GM11168 (cell line): Measurements from ENCODE around the gene KRTAP10-5.

Experiments used
- in situ Hi-C: fragments of 300-500 bp; cut with MboI; formaldehyde crosslinking; loops from one replicate; pipeline ENCODE4 v1.12.0; 2022; ENCODE audit warnings: low sequenced_read_pairs; ENCODE audit not compliant: unreplicated experiment

Gene KRTAP10-5

GRCh38 chr21:44552681-44553080 lies 27.7 kb downstream of the KRTAP10-5 start:
- in situ Hi-C loops, result loop anchor here (5.0 kb wide), 1 partner anchor 75 kb away; the partner anchor contains the start of gene KRTAP10-9

- in situ Hi-C loops, result loop anchor here (5.0 kb wide), 1 partner anchor 75 kb away; the partner anchor contains the start of gene KRTAP10-9
These were observed 28.3 kb downstream of the KRTAP10-5 start for GRCh38 chr21:44552136-44552535.

DNA sequence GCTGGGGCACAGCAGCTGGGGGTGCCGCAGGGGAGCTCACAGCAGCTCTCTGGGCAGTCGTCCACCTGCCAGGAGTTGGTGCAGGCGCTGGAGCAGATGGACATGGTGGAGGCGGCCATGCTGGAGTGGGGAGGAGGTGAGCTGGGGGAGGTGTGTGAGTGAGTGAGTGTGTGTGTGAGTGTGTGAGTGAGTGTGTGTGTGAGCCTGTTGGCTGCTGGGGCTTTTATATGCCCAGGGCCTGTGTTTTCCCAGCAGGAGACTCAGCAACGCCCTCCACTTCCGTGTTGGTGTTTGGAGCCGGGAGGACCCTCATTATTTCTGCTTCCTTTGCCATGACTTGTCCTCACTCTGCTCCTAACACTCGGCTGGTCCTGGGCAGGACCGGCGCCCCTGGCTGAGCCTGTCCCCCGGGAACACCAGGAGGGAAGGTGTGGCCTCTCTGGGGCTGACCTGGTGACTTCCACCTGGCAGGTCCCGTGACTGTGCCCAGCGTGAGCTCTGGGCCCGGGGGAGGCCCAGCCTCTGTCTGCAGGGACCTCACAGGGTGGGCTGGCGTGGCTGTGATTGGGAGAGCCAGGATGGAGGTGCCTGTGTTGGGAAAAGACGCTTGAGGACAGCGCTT lies 29.0 kb downstream of the KRTAP10-5 start, which contains the start of gene KRTAP10-2:
Gene KRTAP10-2 (minus strand): TSS at position 166 of the 622 bp plus-strand sequence. CDS start 47 bp downstream, at position 119.
- in situ Hi-C loops, result loop anchor here (5.0 kb wide), 1 partner anchor 76 kb away; the partner anchor contains the start of gene KRTAP10-9

GRCh38 chr21:44550807-44551206 lies 29.6 kb downstream of the KRTAP10-5 start:
- in situ Hi-C loops, result loop anchor here (5.0 kb wide), 1 partner anchor 76 kb away; the partner anchor contains the start of gene KRTAP10-9

DNA sequence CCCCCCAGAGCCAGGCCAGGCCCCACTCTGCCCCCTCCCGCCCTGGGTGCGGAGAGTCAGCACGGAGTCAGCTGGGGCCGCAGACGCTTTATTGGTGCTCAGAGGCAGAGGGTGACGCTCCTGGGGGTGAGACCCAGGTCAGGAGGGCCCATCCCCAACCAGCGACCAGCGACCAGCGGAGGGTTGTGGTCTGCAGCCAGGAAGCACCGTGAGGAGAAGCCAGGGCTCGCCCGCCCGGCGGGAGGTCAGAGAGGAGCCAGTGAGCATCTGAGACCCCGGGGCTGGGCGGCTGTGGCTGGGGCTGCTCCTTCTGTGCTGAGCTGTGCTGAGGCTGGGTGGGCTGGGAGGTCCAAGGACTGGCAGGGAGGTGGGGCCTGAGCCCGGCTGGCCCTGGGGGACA lies 30.1 kb downstream of the KRTAP10-5 start:
- in situ Hi-C loops, result loop anchor here (5.0 kb wide), 1 partner anchor 77 kb away; the partner anchor contains the start of gene KRTAP10-9

GRCh38 chr21:44549525-44550211 lies 30.7 kb downstream of the KRTAP10-5 start:
- in situ Hi-C loops, result loop anchor here (5.0 kb wide), 1 partner anchor 78 kb away; the partner anchor contains the start of gene KRTAP10-9

- in situ Hi-C loops, result no loop called here
These were observed 31.5 kb downstream of the KRTAP10-5 start for GRCh38 chr21:44548922-44549321.

DNA sequence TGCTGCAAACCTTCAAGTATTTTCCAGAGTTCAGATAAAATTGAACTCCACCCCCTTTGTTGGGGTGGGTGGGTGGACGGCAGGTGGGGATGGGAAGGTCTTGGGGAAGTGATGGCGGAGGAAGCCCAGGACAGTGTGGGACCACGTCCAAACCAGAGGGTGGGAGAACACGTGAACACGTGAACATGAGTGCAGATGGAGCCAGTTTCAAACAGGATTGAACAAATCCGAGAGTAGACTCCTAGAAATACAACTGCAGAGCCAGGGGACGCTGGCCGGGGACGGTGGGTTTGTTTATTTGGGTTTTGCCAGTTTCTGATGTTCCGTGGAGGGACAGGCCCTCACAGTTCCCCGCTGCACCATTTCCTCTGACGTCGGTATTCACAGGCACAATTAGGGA lies 32.0 kb downstream of the KRTAP10-5 start:
- in situ Hi-C loops, result no loop called here

DNA sequence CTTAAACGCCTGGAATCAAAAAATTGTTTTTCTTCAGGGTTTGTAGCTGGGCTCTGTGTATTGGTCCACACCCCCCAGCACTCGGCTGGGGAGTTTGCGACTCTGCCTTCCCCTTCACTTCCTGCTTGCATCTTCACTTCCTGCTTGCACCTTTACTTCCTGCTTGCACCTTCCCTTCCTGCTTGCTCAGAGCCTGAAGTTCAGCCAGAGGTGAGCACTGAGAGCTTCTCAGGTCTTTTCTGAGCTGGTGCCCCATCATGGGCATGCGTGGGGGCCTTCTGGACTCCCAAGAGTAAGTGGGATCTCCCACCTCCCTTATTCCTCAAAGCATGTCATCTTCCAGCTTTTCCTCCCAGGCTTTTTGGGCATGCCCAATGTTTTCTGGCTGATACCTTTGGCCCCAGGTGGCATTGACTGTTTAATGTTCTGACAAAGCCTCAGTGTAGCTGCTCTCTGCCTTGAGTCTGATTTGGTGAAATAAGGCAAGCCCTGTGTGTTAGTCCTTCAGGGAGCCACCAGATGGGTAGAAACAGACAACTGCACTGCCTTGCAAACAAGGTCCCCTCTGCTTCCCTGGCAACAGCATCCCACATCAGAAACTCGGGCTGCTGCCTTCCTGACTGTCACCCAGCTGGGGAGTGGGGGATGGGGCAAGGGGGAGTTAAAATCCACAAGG lies 32.6 kb downstream of the KRTAP10-5 start:
- in situ Hi-C loops, result no loop called here

- in situ Hi-C loops, result no loop called here
These were observed 35.8 kb downstream of the KRTAP10-5 start for GRCh38 chr21:44544566-44544965.

- in situ Hi-C loops, result no loop called here
These were observed 37.7 kb downstream of the KRTAP10-5 start for GRCh38 chr21:44542716-44543115.

GRCh38 chr21:44540741-44541288 lies 39.6 kb downstream of the KRTAP10-5 start:
- in situ Hi-C loops, result no loop called here

DNA sequence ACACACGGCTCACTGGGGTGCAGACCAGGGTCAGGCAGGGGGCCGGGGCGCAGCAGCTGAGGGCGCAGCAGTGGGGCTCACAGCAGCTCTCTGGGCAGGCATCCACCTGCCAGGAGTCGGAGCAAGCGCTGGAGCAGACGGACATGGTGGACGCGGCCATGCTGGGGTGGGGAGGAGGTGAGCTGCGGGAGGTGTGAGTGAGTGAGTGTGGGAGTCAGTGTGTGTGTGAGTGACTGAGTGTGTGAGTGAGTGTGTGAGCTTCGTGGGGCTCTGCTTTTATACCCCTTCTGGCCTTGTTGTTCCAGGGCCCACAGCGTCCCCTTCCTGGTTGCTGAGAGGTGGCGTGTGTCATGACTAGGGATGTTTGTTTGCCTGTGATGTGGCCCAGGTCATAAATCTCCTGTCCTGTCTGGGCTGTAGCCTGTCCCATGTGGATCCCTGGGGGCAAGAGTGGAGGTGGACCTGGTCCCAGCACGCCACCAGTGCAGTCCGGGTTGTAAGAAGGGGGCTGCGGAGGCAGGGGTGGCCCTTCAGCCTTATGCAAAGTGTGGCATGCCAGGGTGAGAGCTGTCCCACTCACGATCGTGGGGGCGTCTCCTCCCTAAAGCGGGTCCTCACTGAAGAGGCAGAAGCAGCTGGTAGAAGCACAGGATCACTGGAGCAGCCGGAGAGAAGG lies 40.3 kb downstream of the KRTAP10-5 start, which contains the start of gene KRTAP10-1:
Gene KRTAP10-1 (minus strand): TSS at position 205 of the 676 bp plus-strand sequence. CDS start 45 bp downstream, at position 160.
- in situ Hi-C loops, result no loop called here

GRCh38 chr21:44539046-44539445 lies 41.4 kb downstream of the KRTAP10-5 start:
- in situ Hi-C loops, result no loop called here

- in situ Hi-C loops, result no loop called here
These were observed 42.2 kb downstream of the KRTAP10-5 start for GRCh38 chr21:44537930-44538911.

- in situ Hi-C loops, result no loop called here
These were observed 44.4 kb downstream of the KRTAP10-5 start for GRCh38 chr21:44535963-44536362.

DNA sequence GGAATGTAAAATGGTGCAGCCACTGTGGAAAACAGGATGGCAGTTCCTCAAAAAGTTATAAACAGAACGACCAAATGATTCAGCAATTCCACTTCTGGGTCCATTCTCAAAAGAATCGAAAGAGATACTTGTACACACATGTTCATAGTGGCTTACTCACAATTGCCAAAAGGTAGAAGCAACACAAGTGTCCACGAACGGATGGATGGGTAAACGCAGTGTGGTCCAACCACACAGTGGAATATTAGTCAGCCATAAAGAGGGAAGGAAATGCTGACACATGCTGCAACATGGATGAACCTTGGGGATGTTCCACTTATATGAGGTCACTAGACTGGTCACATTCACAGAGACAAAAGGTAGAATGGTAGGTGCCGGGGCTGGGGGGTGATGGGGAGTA lies 45.7 kb downstream of the KRTAP10-5 start:
- in situ Hi-C loops, result no loop called here

DNA sequence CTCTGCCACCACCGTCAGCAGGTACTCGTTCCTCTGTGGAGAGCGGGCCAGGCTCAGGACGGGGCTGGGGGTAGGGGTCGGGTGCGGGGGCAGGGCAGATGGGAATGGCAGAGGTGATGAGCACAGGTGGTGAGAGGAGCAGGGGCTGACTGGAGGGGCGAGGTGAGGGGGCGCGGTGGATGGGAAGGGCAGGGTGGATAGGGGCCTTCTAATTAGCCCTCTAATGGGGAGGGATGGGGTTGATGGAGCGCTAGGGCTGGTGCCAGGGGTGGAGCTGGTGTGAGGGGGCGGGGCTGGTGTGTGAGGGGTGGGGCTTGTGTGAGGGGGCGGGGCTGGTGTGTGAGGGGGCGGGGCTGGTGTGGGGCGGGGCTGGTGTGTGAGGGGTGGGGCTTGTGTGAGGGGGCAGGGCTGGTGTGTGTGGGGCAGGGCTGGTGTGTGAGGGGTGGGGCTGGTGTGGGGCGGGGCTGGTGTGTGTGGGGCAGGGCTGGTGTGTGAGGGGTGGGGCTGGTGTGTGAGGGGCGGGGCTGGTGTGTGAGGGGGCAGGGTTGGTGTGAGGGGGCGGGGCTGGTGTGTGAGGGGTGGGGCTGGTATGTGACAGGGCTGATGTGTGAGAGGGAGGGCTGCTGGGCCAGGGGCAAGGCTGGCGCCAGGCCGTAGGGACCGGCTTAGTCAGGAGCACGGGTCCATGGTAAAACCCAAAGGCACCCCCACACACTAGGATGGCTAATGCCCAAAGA lies 46.3 kb downstream of the KRTAP10-5 start:
- in situ Hi-C loops, result no loop called here
